ENCODE measurements around the gene CALML6.

The CALML6 gene

GRCh38 chr1:1914971-1915692, at the start of gene CALML6:
Gene CALML6 (plus strand): TSS chr1:1915260. CDS start chr1:1915281, 21 bp downstream.
- Histone ChIP-seq H3K9ac (ENCODE audit: low read depth, low read length, poor library complexity, severe bottlenecking) (no peak within 1 kb of the TSS), H3K4me1 (ENCODE audit: insufficient read depth, low read length, poor library complexity, severe bottlenecking) (no peaks in the 10 kb centered on the region), H3F3A (ENCODE audit: low read depth) (no peaks in the 10 kb centered on the region), H3K4me3 (ENCODE audit: low read length, poor library complexity, severe bottlenecking) (no peak within 1 kb of the TSS), H3K79me2 (ENCODE audit: insufficient read depth, low read length) (no peaks in the 10 kb centered on the region), H3K4me2 (ENCODE audit: low read depth, low read length, poor library complexity, severe bottlenecking) (no peak within 1 kb of the TSS), H3K9me3 (ENCODE audit: insufficient read depth, low read depth, low read length) (no peaks in the 10 kb centered on the region), H4K20me1 (ENCODE audit: insufficient read depth, low read length, poor library complexity, severe bottlenecking) (no peaks in the 10 kb centered on the region), H3K9me2 (replicated peaks; ENCODE audit: low read depth, low read length) (no peaks in the 10 kb centered on the region), H2AFZ (ENCODE audit: low read length) (no peak within 1 kb of the TSS), H3K36me3 (ENCODE audit: insufficient read depth, low read length) (no peaks in the 10 kb centered on the region), H3K27me3 (ENCODE audit: insufficient read depth, low read length, poor library complexity, severe bottlenecking) (no peaks in the 10 kb centered on the region)
- TF ChIP-seq CTCF (conservative IDR thresholded peaks at IDR 0.05; ENCODE audit: low read length): no peak
- no peak for TF ChIP-seq EZH2phosphoT487 (IDR thresholded peaks at IDR 0.05; ENCODE audit: borderline replicate concordance)

GRCh38 chr1:1867164-1867563, 47.9 kb upstream of the CALML6 start:
- Histone ChIP-seq H3K79me2 (ENCODE audit: insufficient read depth, low read length) (peaks cover 100% of the 10 kb centered on the region), H3K4me2 (ENCODE audit: low read depth, low read length, poor library complexity, severe bottlenecking) (no peak overlapping the region), H3K27me3 (ENCODE audit: insufficient read depth, low read length, poor library complexity, severe bottlenecking) (no peaks in the 10 kb centered on the region), H3K9me3 (ENCODE audit: insufficient read depth, low read depth, low read length) (no peaks in the 10 kb centered on the region), H4K20me1 (ENCODE audit: insufficient read depth, low read length, poor library complexity, severe bottlenecking) (peaks cover 93% of the 10 kb centered on the region), H3K9ac (ENCODE audit: low read depth, low read length, poor library complexity, severe bottlenecking) (no peak overlapping the region), H3K36me3 (ENCODE audit: insufficient read depth, low read length) (peaks cover 3% of the 10 kb centered on the region; the same call in 1 of the 2 replicates), H3F3A (ENCODE audit: low read depth) (no peaks in the 10 kb centered on the region; the same call in 1 of the 2 replicates), H3K9me2 (replicated peaks; ENCODE audit: low read depth, low read length) (no peaks in the 10 kb centered on the region), H3K4me1 (ENCODE audit: insufficient read depth, low read length, poor library complexity, severe bottlenecking) (no peaks in the 10 kb centered on the region), H2AFZ (ENCODE audit: low read length) (no peak overlapping the region), H3K4me3 (ENCODE audit: low read length, poor library complexity, severe bottlenecking) (no peak overlapping the region)
- no peak for TF ChIP-seq CTCF (conservative IDR thresholded peaks at IDR 0.05; ENCODE audit: low read length)

- no peaks in the 10 kb centered on the region for H3K4me1 ChIP-seq (ENCODE audit: insufficient read depth, low read length, poor library complexity, severe bottlenecking)
- H3K79me2 ChIP-seq (ENCODE audit: insufficient read depth, low read length): peaks cover 100% of the 10 kb centered on the region
- H3K9me2 ChIP-seq (replicated peaks; ENCODE audit: low read depth, low read length): no peaks in the 10 kb centered on the region
- H3F3A ChIP-seq (ENCODE audit: low read depth): no peaks in the 10 kb centered on the region; the same call in 1 of the 2 replicates
- no peaks in the 10 kb centered on the region for H3K27me3 ChIP-seq (ENCODE audit: insufficient read depth, low read length, poor library complexity, severe bottlenecking)
- no peak overlapping the region for H3K4me2 ChIP-seq (ENCODE audit: low read depth, low read length, poor library complexity, severe bottlenecking)
- H3K36me3 ChIP-seq (ENCODE audit: insufficient read depth, low read length): peaks cover 23% of the 10 kb centered on the region; the same call in 1 of the 2 replicates
- no peaks in the 10 kb centered on the region for H3K9me3 ChIP-seq (ENCODE audit: insufficient read depth, low read depth, low read length)
- H2AFZ ChIP-seq (ENCODE audit: low read length): no peak overlapping the region
- no peak overlapping the region for H3K4me3 ChIP-seq (ENCODE audit: low read length, poor library complexity, severe bottlenecking)
- H4K20me1 ChIP-seq (ENCODE audit: insufficient read depth, low read length, poor library complexity, severe bottlenecking): peaks cover 91% of the 10 kb centered on the region
- H3K9ac ChIP-seq (ENCODE audit: low read depth, low read length, poor library complexity, severe bottlenecking): no peak overlapping the region
- TF ChIP-seq CTCF (conservative IDR thresholded peaks at IDR 0.05; ENCODE audit: low read length) (no peak), EZH2phosphoT487 (IDR thresholded peaks at IDR 0.05; ENCODE audit: borderline replicate concordance) (no peak)
Observed at GRCh38 chr1:1869469-1869868, 45.6 kb upstream of the CALML6 start.
